Measurements from ENCODE around the gene GH2. TPM values are rescaled to one million over a fixed set of nuclear protein-coding genes. Genes with fewer than 3 reads are reported as not detected.
A peak's percentile ranks its signal among the peaks of the same experiment; 100 is the strongest.
"Not testable (repeated sequence)": the region's sequence is repeated elsewhere in the genome, so short reads cannot be mapped to it uniquely, and the experiment has no call there.

Gene GH2
- total RNA-seq, 4 donors from 2014 or later = not detected

DNA sequence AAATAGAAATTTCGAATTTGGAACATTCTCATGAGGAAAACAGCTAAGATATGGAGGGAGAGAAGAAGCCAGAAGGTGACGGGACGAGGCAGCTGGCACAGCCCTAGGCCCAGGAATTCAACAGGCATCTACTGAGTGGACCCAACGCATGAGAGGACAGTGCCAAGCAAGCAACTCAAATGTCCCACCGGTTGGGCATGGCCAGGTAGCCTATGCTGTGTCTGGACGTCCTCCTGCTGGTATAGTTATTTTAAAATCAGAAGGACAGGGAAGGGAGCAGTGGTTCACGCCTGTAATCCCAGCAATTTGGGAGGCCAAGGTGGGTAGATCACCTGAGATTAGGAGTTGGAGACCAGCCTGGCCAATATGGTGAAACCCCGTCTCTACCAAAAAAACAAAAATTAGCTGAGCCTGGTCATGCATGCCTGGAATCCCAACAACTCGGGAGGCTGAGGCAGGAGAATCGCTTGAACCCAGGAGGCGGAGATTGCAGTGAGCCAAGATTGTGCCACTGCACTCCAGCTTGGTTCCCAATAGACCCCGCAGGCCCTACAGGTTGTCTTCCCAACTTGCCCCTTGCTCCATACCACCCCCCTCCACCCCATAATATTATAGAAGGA lies 34.9 kb upstream of the GH2 start:
- TF ChIP-seq, protein P1, sequence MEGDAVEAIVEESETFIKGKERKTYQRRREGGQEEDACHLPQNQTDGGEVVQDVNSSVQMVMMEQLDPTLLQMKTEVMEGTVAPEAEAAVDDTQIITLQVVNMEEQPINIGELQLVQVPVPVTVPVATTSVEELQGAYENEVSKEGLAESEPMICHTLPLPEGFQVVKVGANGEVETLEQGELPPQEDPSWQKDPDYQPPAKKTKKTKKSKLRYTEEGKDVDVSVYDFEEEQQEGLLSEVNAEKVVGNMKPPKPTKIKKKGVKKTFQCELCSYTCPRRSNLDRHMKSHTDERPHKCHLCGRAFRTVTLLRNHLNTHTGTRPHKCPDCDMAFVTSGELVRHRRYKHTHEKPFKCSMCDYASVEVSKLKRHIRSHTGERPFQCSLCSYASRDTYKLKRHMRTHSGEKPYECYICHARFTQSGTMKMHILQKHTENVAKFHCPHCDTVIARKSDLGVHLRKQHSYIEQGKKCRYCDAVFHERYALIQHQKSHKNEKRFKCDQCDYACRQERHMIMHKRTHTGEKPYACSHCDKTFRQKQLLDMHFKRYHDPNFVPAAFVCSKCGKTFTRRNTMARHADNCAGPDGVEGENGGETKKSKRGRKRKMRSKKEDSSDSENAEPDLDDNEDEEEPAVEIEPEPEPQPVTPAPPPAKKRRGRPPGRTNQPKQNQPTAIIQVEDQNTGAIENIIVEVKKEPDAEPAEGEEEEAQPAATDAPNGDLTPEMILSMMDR (IDR thresholded peaks at IDR 0.05) = no peak
- DNase-seq (ENCODE audit: low spot score) (no peak), ATAC-seq (ENCODE audit: low FRiP score) (no peak)

DNA sequence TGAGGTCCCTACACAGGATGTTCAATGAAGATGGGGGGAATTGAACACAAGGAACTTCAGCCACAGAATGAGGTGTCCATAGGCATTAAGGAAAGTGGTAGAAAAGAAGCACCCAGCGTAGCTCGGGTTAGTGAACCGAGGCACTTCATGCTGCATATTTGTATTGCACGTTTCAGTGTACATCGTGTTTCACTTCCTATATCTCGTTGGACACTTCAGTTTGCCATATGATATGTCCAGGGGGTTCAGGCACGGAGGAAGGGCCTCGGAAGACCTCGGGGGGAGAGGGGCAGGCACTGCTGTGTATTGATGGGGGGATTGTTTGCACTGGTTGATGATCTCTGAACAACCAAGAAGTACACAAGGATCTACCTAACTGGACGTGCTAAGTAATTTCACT lies 34.0 kb upstream of the GH2 start:
- ATAC-seq (ENCODE audit: low FRiP score); DNase-seq (ENCODE audit: low spot score): not testable (repeated sequence)

DNA sequence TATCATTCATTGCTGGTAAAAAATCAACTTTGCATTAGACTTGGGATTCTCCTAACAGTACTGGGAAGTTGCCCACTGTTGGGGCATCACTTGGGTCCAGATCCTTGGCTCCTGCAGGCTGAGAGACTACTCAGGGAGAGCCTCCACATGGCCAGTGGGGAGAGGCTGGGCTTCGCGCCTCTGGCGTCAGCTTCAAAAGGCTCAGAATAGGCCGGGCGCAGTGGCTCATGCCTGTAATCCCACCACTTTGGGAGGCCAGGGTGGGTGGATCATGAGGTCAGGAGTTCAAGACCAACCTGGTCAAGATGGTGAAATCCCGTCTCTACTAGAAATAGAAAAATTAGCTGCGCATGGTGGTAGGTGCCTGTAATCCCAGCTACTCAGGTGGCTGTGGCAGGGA lies 32.7 kb upstream of the GH2 start:
- no peak for DNase-seq (ENCODE audit: low spot score)

DNA sequence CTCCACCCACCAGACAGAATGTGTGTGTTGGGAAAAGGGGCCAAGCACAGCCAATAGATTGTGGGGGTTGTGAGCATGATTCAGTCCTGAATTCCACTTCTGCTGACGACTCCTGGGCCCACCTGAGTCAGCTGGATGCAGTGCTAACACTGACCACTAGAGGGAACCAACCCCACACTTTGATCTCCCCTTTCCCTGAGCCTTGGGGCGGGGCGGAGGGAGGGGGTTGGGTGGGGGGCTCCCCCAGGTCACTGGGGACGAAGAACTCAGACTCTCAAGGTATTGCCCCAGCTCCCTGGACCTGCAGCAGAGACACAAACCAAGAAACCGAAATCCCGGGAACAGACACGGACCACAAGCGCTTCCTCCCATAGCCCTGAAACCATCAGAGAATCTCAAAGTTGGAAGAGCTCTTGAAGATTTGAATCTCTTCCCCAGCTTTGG lies 29.9 kb upstream of the GH2 start:
- TF ChIP-seq, protein P1 (IDR thresholded peaks at IDR 0.05) = no peak
- DNase-seq (ENCODE audit: low spot score) (no peak), ATAC-seq (ENCODE audit: low FRiP score) (peak; percentile 63)

More for the DNA sequence above, 32.7 kb upstream of the GH2 start:
- TF ChIP-seq, protein P1 (IDR thresholded peaks at IDR 0.05) = no peak
- ATAC-seq (ENCODE audit: low FRiP score) = no peak

DNA sequence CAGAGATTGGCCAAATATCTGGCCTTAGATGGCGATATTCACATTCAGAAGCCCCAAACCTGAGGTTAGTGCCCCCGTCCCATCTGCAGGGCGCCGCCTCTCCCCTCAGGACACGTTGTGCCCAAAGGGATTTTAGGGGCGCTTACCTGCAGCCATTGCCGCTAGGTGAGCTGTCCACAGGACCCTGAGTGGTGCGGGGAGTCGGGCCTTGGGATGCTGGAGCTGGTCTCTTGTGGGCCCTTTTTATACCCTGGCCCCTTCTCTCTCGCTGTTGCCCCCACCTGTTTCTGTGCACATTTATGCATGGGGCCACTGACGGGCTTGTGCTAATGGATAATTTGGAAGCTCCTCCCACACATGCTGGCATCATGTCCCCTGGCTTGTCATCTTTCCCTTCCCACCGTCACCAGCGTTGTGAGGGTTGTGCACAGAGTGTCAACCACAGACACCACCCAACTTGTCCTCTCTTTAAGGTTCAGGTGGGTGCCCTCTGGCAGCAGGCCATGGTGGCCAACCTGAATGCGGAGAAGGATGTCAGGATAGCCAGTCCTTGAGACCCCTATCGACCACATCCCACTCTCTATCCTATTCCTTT lies 29.4 kb upstream of the GH2 start, which contains the start of gene CSHL1:
Gene CSHL1, minus strand, starts transcription at position 218 of the 595 bp plus-strand sequence. Its CDS starts 62 bp downstream, at position 156.
- DNase-seq (ENCODE audit: low spot score) = no peak
- TF ChIP-seq, protein P1 (IDR thresholded peaks at IDR 0.05) = no peak
- no peak for ATAC-seq (ENCODE audit: low FRiP score)

DNA sequence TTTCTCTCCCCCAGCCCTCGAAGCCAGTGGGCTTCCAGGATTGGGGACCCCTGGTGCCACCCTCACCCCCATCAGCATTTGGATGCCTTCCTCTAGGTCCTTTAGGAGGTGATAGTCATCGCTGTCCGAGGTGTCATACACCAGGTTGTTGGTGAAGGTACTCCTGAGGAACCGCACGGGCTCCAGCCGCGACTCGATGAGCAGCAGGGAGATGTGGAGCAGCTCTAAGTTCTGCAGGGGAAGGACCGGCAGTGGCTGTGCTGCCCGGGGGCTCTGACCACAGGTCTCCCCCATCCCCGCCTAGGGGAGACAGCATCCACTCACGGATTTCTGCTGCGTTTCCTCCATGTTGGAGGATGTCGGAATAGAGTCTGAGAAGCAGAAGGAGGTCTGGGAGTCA lies 28.4 kb upstream of the GH2 start:
- no peak for ATAC-seq (ENCODE audit: low FRiP score)
- no peak for DNase-seq (ENCODE audit: low spot score)
- TF ChIP-seq, protein P1 (IDR thresholded peaks at IDR 0.05) = no peak

DNA sequence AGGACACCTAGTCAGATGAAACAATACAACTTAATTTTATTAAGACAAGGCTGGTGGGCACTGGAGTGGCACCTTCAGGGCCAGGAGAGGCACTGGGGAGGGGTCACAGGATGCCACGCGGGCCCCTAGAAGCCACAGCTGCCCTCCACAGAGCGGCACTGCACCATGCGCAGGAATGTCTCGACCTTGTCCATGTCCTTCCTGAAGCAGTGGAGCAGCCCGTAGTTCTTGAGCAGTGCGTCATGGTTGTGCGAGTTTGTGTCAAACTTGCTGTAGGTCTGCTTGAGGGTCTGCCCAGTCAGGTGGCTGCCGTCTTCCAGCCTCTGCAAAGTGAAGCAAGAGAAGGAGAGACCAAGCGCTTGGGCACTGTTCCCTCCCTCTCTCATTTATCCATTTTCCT lies 27.8 kb upstream of the GH2 start:
- DNase-seq (ENCODE audit: low spot score); ATAC-seq (ENCODE audit: low FRiP score): not testable (repeated sequence)

DNA sequence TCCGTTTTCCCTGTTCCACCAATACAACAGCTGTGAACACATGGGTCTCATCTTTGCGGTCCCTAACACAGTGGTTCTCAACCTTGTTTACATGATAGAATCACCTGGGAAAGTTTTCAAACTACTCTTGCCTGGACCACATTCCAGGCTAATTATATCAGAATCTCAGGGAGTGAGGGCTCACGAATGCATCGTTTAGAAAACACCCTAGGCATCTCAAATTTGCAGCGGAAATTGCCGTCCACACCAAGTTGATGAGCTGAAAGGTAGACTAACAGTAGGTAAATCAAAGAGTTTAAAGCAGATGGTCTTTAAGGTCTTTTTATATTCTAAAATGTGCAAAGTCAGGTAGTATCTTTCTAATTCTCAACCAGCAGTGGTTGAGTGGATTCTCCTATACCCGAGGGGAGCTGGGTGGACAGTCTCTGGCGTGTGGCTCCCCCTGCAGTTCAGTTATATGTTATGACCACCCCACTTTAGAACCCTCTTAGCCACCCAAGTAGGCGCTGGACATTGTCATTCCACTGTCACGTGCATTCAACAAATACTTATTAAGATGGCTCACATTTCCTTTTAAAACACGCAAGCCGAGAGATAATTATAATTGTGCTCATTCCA lies 25.5 kb upstream of the GH2 start:
- not testable (repeated sequence) for DNase-seq (ENCODE audit: low spot score); ATAC-seq (ENCODE audit: low FRiP score)

DNA sequence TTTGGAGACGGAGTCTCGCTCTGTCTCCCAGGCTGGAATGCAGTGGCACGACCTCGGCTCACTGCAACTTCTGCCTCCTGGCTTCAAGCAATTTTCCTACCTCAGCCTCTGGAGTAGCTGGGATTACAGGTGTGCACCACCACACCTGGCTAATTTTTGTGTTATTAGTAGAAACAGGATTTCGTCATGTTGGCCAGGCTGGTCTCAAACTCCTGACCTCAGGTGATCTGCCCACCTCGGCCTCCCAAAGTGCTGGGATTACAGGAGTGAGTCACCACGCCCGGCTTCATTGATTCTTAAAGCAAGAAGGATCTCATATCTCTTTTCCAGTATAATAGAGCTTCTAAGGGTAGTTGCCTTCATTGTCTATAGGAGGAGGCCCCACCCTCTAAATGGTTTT lies 23.1 kb upstream of the GH2 start:
- DNase-seq (ENCODE audit: low spot score); ATAC-seq (ENCODE audit: low FRiP score): not testable (repeated sequence)

DNA sequence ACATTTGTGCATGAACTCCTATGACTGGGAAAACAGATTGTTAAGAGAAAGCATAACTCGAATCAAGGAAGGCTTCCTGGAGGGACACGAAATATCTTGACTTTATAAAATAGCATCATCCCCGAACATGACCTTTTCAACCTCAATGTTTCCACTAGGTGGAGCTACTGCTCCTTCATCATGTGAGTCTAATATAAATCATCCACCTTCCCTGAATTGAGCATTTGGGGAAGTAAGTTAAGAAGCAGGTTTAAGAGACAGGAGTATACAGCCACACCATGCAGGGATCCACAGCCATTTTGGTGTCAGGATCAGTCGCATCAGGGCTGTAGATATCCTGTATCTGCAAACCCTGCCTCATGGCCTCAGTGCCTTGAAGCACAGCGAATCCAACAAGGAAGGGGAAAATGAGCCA lies 22.1 kb upstream of the GH2 start:
- peak; percentile 28 for ATAC-seq (ENCODE audit: low FRiP score)

DNA sequence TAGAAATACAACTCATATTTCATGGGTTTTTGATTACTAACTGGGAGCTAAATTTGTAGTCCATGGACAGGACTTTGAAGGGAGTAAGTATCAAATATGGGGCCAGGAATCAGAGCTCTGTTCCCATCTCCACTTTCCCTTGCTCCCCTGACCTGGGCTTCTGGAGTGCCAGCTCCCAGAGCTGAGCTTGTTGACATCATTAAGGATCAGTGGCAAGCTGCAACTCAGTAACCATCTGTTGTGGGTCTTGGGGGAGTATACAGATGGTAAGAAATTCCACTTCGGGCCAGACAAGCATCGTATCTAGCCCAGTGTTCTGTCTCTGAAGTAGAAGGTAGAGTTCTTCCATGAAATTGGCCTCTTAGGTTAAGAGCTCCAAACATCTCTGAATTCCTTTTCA lies 20.2 kb upstream of the GH2 start:
- not testable (repeated sequence) for ATAC-seq (ENCODE audit: low FRiP score); DNase-seq (ENCODE audit: low spot score)

More for the DNA sequence above, 22.1 kb upstream of the GH2 start:
- not testable (repeated sequence) for DNase-seq (ENCODE audit: low spot score)

DNA sequence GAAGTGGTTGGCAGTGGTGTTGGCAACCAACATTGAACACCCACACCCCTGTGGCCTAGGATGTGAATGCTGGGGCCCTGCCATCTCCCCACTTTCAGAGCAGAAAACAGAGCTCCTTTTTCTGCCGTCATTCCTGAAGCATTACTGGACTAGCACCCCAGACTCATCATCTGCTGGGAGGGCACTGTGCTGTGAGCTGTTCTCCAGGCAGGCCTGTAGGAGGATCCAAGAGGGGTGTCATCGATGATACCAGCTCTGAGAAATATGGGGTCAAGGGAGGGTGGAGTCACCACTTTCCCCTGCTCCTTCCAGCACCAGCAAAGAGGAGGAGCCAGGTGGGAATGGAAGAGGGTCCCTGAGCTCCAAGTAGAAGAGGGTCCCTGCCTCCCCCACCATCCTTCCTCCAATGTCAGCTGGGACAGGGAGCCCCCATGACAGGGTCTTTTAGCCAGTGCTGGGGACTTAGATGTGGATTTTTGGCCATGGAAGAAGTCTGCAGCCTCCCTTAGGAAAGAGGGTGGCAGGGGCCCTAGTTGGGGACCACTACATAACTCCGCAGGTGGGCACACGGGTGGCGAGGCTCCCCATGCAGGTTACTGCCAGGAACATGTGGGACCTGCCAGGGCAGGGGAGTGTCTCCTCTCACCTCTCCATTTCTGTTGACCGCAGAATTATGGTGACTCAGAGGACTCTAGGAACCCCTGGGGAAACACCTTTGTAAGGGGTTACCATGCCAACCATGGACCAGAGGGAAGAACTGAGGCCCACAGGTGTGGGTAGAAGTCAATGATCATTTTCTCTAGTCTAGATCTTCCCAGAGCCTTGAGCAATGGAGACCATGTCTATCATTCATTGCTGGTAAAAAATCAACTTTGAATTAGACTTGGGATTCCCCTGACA lies 17.4 kb upstream of the GH2 start:
- ATAC-seq (ENCODE audit: low FRiP score); DNase-seq (ENCODE audit: low spot score): not testable (repeated sequence)

Data from omental fat pad (tissue), 4 donors.